GM18867 (cell line): ENCODE results near the gene VAMP1.
A peak's percentile ranks its signal among the peaks of the same experiment; 100 is the strongest.
"Not testable (repeated sequence)": the region's sequence is repeated elsewhere in the genome, so short reads cannot be mapped to it uniquely, and the experiment has no call there.

Source experiments
- ATAC-seq: cut with Tn5 transposase; IDR thresholded peaks from one replicate; pipeline ENCODE4 v1.9.1; 2021; ENCODE audit warnings: mild to moderate bottlenecking, moderate library complexity; ENCODE audit not compliant: unreplicated experiment

Gene VAMP1

DNA sequence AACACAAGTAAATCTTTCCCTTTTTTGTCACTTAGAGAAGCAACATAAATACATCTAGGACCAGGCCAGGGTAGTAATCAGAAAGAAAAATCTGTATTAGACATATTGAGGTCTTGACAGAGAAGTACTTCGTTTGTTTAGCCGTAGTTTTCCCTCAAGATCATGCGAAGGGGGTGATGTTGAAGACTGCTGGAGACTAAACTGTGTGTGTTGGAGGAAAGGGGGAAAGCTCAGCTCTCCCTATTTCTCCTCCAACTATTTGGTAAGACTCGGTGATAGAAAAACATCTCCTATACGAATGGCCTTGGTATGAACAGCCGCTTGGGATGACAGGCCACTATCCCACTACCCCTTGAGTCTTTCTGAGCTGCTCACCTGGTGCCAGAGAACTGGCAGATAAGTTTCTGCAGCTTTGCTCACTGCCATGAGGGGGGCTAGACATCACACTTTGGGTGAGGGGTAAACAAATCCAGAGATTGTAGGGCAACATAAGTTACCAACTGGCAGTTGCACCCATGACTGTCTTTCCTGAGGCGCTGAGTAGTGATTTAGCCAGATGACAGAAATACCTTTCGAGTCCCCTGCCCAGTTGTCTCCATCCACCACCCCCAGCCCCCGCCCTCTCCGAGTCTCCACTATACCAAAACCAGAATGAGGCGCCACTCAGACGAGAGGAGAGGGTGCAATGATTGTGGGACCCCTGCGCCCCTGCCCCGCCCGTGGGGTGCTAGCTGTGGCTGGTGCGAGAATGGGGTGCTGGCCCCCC is 685 bp downstream of the VAMP1 start:
- no peak for ATAC-seq

- ATAC-seq = no peak
Observed at GRCh38 chr12:6469092-6469491, 1.4 kb downstream of the VAMP1 start.

GRCh38 chr12:6468283-6468575 is 2.2 kb downstream of the VAMP1 start:
- no peak for ATAC-seq

- not testable (repeated sequence) for ATAC-seq
Observed at GRCh38 chr12:6467571-6468282, 2.8 kb downstream of the VAMP1 start.

DNA sequence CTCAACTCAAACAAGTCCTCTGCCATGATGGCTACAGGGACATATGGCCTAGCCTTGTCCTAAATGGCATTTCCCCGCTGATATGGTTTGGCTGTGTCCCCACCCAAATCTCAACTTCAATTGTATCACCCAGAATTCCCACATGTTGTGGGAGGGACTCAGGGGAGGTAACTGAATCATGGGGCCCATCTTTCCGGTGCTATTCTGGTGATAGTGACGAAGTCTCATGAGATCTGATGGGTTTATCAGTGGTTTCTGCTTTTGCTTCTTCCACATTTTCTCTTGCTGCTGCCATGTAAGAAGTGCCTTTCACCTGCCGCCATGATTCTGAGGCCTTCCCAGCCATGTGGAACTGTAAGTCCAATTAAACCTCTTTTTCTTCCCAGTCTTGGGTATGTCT is 3.7 kb downstream of the VAMP1 start:
- not testable (repeated sequence) for ATAC-seq

- ATAC-seq = no peak
Observed at GRCh38 chr12:6466184-6466573, 4.3 kb downstream of the VAMP1 start.

- no peak for ATAC-seq
Observed at GRCh38 chr12:6465467-6466183, 4.9 kb downstream of the VAMP1 start.

- no peak for ATAC-seq
Observed at GRCh38 chr12:6464531-6464930, 5.9 kb downstream of the VAMP1 start.

DNA sequence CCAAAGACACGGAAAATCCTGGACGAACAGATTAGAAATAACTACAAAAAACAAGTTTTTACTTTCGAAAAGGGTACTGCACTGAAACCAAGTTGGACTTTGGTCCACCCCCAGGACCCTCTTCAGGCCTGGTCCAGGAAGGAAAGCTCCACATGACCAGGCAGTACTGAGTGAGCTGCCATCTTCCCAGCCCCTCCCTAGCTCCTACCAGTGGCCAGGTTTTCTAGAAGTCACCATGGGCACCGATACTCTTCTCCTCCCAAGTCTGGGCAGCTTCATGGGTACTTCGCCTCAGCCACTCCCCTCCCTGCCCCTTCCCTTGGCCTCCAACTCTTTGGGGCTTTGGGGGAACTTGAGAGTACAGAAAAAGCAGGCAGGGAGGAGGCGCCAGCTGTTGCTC is 6.6 kb downstream of the VAMP1 start:
- ATAC-seq = no peak

- ATAC-seq = no peak
Observed at GRCh38 chr12:6463216-6463615, 7.3 kb downstream of the VAMP1 start.

DNA sequence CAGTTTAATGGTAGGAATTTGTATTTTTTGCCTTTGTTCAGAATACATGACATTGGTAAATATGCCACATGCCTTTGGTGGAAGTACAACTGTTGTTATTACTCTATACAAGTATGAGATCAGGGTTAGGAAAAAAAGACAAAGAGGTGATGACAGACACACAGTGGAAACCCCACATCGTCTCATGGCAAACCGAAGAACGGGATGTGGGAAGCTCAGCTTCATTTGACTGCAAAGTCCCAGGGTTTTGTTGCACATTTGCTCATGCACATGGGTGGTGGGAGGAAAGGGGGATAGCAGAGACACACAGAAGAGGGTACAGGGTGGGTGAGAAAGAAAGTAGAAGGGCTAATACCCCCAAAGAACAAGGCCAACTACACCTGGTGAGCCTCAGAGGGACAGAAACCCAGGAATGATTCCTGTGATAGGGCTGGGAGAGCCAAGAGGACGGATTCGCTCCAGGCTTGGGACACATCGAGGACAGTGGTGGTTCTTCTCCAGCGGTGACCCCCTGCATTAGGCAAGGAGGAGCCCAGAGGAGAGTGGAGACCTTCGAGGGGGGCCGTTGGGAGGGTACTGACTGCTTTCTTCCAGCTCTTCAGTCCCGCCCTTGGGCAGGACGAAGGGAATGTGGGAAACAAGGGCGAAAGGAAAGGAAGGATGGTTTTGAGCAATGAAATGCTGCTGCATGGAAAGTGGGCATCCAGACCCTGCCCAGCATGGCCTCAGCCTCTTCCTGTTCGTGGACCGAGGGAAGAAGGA is 8.1 kb downstream of the VAMP1 start:
- ATAC-seq = no peak

DNA sequence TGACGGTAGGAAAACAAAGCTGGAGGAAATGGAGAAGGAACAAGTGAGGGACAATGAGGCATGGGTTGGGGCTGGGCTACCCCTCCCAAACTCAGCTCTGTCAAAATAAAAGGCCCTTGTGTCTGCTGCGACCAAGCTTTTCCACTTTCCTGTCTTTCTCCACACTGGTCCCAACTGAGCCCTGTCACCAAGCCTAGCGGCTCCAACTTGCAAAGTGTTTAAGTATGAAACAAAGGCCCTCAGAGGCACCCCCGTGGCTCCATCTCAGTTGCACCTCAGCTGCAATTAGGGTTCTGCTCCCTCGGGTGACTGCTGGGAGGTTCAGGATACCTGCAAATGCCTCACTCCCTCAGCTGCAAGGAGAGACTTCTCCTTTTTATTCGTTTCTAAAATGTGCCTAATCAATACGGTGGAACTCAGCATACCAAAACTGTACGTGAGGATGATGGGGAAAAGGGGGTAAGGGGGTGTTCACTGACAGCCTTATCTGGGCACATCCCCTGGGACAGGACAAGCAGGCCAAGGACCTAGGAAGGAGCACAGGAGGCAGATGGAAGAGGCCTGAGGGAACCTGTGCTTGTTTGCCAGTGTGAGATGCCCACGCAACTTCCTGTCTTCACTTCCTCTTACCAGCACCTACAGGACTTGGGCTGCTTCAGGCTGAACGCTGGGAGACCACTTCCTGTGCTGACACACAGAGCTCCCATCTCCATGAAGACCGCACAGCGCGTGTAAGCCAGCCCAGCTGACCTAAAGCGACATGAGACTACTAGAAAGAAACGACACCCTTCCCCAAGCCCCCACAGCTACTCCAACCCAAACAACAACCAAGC is 8.9 kb downstream of the VAMP1 start:
- ATAC-seq = peak; percentile 69

DNA sequence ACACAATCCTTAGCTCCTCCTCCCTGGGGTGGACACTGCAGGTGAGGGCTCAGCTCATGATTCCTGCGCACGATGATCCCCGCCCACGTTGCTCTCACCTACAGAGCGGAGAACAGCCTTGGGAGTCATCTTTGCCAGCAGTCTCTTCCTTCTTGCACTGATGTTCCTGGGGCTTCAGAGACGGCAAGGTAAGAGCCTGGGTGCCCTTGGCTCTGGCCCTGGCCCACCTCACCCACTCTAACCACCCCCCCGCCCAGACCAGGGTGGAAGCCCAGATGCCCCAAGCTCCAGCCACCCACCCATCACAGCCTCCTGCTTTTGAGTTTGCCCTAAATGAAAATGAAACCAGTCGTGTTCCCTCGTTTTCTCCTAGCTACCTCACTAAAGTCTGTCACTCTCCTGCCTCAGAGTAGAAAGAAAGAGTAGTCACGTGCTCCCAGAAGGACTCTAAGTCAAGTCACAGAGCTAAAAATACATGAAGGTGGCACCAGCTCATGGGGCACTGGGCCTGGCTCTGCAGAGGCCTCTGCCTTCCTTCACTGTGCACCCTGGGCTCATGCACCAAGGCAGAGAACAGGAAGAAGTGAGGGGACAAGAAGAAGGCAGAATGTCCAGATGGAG is 9.6 kb downstream of the VAMP1 start:
- ATAC-seq = no peak

- ATAC-seq = no peak
Observed at GRCh38 chr12:6459004-6459337, 11.5 kb downstream of the VAMP1 start.

- ATAC-seq = no peak
Observed at GRCh38 chr12:6458281-6459003, 12.0 kb downstream of the VAMP1 start.

DNA sequence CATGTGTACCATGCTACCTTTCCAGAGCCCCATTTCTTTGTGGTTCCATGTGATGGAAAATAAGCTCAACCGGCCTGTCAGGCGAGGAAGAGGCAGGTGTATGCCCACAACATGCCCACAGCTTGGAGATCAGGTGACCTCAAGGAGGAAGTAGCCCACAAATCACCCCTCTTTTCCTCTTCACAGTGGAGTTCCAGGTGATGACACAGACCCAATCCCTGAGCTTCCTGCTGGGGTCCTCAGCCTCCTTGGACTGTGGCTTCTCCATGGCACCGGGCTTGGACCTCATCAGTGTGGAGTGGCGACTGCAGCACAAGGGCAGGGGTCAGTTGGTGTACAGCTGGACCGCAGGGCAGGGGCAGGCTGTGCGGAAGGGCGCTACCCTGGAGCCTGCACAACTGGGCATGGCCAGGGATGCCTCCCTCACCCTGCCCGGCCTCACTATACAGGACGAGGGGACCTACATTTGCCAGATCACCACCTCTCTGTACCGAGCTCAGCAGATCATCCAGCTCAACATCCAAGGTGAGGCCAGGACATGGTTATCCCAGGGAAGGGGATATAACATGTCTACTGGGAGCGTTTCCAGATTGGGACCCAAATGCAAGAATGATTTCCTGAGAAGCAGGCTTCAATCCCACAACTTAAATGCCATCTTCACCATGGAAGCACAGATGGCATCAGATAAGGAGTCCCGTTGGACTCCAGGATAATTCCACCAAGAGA is 13.1 kb downstream of the VAMP1 start:
- no peak for ATAC-seq

- no peak for ATAC-seq
Observed at GRCh38 chr12:6452944-6453630, 17.4 kb downstream of the VAMP1 start.

DNA sequence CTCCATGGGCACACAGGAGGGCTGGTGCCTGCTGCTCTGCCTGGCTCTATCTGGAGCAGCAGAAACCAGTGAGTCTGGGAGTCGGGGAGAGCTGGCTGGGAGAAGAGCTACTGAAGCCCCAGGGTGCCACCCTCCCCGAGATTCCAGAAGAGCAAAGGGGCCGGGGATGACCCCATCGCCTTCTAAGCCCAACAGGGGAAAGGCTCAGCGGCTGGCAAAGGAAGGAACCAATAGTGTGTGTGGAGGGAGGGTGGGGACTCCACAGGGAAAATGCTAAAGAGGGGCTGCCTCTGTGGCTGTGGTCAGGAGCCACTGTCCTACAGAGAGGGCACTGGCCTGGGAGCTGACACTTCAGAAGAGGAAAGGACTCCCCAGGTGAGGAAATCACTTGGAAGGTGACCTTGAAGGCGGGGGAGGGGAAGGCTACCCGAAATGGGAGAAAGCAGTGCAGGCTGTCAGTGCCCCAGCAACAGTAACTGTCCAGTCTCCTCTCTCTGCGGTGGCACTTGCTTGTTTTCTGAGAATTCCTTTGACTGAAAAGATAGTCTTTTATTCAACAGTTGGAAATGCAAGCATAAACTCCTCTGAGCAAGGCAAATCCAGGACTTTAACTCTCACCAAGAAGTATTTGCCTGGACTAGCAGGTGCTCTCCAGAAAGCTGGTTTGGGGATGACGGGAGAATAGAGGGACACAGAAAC is 18.1 kb downstream of the VAMP1 start:
- no peak for ATAC-seq
